Measurements from ENCODE around the gene ANKDD1B. TPM values are rescaled to one million over a fixed set of nuclear protein-coding genes. Genes with fewer than 3 reads are reported as not detected.
A peak's percentile ranks its signal among the peaks of the same experiment; 100 is the strongest.

ANKDD1B gene
- 1.3 TPM in 1 of 2 replicates, not detected in the other for total RNA-seq (2011; cell fraction: chromatin; rRNA removed; ENCODE audit: low replicate concordance)
- total RNA-seq (2011; cell fraction: nucleolus; rRNA removed): not detected in 2 replicates
- total RNA-seq (2011; cell fraction: nucleoplasm; rRNA removed): 1.3 TPM in 1 of 2 replicates, not detected in the other
- total RNA-seq (2014; rRNA removed) (0.12 TPM in 1 of 2 replicates, not detected in the other), total RNA-seq (2014; rRNA removed; fragmentation: Illumina TruSeq; extraction: Trizol) (0.29 TPM in 2 replicates), total RNA-seq (2015; rRNA removed; fragmentation: Illumina TruSeq; extraction: Trizol) (0.07 and 0.19 TPM in 2 replicates), total RNA-seq (2021) (0.18 and 0.25 TPM in 2 replicates), polyA plus RNA-seq (2011; rRNA removed) (0.04 and 0.22 TPM in 2 replicates), polyA plus RNA-seq (2014; fragmentation: Illumina TruSeq; extraction: Trizol) (0.04 and 0.11 TPM in 2 replicates), polyA plus RNA-seq (2014; fragmentation: Nextera tagmentation; extraction: Ambion mirVana) (under 1 TPM; 0.18 to 0.27 TPM), polyA plus RNA-seq (2014; rRNA removed) (0.13 TPM in 1 of 2 replicates, not detected in the other), polyA minus RNA-seq (2011; rRNA and poly(A)+ RNA removed) (0.36 TPM in 1 of 2 replicates, not detected in the other), Bru-seq, nascent RNA (percentile 29 among the genes with signal in this experiment), BruChase-seq, experiment 1, labeled RNA remaining after a 2-hour chase (percentile 41 among the genes with signal in this experiment), BruChase-seq, experiment 2, labeled RNA remaining after a 6-hour chase (percentile 43 among the genes with signal in this experiment)
- polyA plus RNA-seq (2011; cell fraction: cytosol; rRNA removed): not detected in 2 replicates
- 0.37 and 0.70 TPM in 2 replicates for polyA plus RNA-seq (2011; cell fraction: nucleus; rRNA removed)
- 0.22 and 0.30 TPM in 2 replicates for polyA plus RNA-seq (2012)
- not detected in 2 replicates for polyA minus RNA-seq (2011; cell fraction: cytosol; rRNA and poly(A)+ RNA removed)
- polyA minus RNA-seq (2011; cell fraction: nucleus; rRNA and poly(A)+ RNA removed): 0.56 TPM in 1 of 2 replicates, not detected in the other
- long read RNA-seq, experiment 1: 0 reads
- long read RNA-seq, experiment 2: 0 reads
- long read RNA-seq, experiment 3: 0 reads

DNA sequence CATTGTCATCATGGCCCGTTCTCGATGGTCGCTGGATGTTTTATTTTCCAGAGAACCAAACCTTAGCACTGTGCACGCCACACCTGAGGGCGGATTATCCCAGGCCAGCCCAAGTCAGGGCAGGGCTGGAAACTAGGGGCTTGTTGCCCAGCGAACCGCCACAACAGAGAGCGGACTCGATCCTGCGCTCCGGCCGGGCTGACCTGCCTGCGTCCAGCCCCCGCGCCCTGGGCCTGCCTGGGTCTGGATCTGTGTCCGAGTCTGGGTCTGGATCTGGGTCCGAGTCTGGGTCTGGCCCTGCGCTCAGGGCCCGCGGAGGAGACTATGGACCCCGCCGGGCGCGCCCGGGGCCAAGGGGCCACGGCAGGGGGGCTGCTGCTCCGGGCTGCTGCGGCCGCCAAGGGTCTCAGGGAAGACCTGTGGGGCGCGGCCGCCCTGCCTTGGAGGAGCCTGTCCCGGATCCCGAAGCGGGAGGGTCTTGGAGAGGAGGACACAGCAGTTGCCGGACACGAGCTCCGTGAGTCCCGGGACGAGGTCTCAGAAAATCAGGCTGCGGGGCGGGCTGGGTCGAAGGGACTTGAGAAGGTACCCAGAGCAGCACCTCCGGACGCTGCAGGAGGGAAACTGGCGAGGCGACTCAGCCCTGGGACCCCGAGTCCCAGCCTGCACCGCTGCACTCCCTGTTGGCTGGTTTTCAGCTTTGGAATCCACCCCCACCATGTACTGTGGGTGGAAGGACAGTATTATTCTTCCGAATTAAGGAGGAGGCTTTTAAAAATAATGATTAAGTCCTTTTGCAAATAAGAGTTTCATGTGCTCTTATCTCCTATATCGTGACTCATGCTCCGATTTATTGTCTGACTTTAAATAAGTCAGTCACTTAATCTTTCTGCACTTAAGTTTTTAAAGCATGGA lies at the start of gene ANKDD1B:
Gene ANKDD1B (plus strand): TSS at position 143 of the 915 bp plus-strand sequence. CDS start 182 bp downstream, at position 325.
- ChIA-PET POLR2A (interaction anchor here (0.7 kb wide), 1 partner anchor 9 kb away, joined by 4 read pairs; no protein-coding TSS in a partner anchor), CTCF (ENCODE audit: low intra/inter-chr PET ratio) (no interaction called here)
- Histone ChIP-seq H3K79me2 (ENCODE audit: control insufficient read depth, insufficient read depth, low read length) (no peaks in the 10 kb centered on the region), H3K4me1 (replicated peaks in 1 of 2; ENCODE audit: control insufficient read depth in 2 of 2, insufficient read depth in 2 of 2, low read length in 2 of 2) (peaks cover 16 to 25% of the 10 kb centered on the region in 2 experiments; a peak in 4 of 5 replicates), H4K20me1 (replicated peaks; ENCODE audit: control insufficient read depth, insufficient read depth, low read length) (no peaks in the 10 kb centered on the region), H3K4me3 (no peak within 1 kb of the TSS), H3K4me2 (ENCODE audit: insufficient read depth, low read length) (no peak within 1 kb of the TSS), H3K27ac (ENCODE audit: extremely low read depth, low read depth, low read length) (no peak within 1 kb of the TSS), H3K27me3 (ENCODE audit: control insufficient read depth in 2 of 2, insufficient read depth in 2 of 2, low read length in 2 of 2) (no peaks in the 10 kb centered on the region), H3K9ac (ENCODE audit: insufficient read depth in 1 of 2, low read depth in 2 of 2, low read length in 2 of 2) (no peak within 1 kb of the TSS; a peak in 1 of 4 replicates), H3K9me3 (replicated peaks; ENCODE audit: control insufficient read depth, insufficient read depth, low read depth, low read length) (no peaks in the 10 kb centered on the region), H2AFZ (ENCODE audit: low read depth, low read length) (no peak within 1 kb of the TSS), H3K9me1 (ENCODE audit: control insufficient read depth, insufficient read depth, low read length) (no peaks in the 10 kb centered on the region), H3K36me3 (ENCODE audit: control insufficient read depth, insufficient read depth, low read length) (no peaks in the 10 kb centered on the region)
- TF ChIP-seq, protein P1, sequence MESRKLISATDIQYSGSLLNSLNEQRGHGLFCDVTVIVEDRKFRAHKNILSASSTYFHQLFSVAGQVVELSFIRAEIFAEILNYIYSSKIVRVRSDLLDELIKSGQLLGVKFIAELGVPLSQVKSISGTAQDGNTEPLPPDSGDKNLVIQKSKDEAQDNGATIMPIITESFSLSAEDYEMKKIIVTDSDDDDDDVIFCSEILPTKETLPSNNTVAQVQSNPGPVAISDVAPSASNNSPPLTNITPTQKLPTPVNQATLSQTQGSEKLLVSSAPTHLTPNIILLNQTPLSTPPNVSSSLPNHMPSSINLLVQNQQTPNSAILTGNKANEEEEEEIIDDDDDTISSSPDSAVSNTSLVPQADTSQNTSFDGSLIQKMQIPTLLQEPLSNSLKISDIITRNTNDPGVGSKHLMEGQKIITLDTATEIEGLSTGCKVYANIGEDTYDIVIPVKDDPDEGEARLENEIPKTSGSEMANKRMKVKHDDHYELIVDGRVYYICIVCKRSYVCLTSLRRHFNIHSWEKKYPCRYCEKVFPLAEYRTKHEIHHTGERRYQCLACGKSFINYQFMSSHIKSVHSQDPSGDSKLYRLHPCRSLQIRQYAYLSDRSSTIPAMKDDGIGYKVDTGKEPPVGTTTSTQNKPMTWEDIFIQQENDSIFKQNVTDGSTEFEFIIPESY (CRISPR knock-in tag; IDR thresholded peaks at IDR 0.05): peak; percentile 85
- TF ChIP-seq MTF1 (CRISPR knock-in tag; IDR thresholded peaks at IDR 0.05; ENCODE audit: borderline replicate concordance) (no peak), POLR2G (IDR thresholded peaks at IDR 0.05; ENCODE audit: low read depth, low read length) (peak; percentile 55), ZBTB8A (IDR thresholded peaks at IDR 0.05; ENCODE audit: partially characterized antibody) (no peak)
- no peak for DNase-seq (ENCODE audit: extremely low read depth in 1 of 4, low spot score in 3 of 4)
- no TSS peak for BruUV-seq (replicated peaks)
- no peak for FAIRE-seq
- in situ Hi-C loops (cut with MboI) (no loop called here), intact Hi-C loops (cut with micrococcal nuclease) (no loop called here)
- WGBS (ENCODE audit: insufficient coverage, low coverage, missing lambda C conversion rate): 92% methylated on average over 35 of the region's 52 CpGs
- ATAC-seq: no peak

All from K562 (cell line).